Measurements from ENCODE around the gene CD6. TPM values are rescaled to one million over a fixed set of nuclear protein-coding genes. Genes with fewer than 3 reads are reported as not detected.

The CD6 gene
- total and polyA plus RNA-seq, 10 of the 15 experiments (the other 5 are each of a cell fraction or from before 2014, with no cell fraction given), result 0.37 to 17.6 (median 6.2) TPM

- TF ChIP-seq KAT2A (conservative IDR thresholded peaks at IDR 0.05; ENCODE audit: control insufficient read depth, low read depth, low read length), result no peak
- TF ChIP-seq IKZF2 (IDR thresholded peaks at IDR 0.05), result no peak
- TF ChIP-seq E2F4 (IDR thresholded peaks at IDR 0.05; ENCODE audit: low read depth, low read length), result no peak
- TF ChIP-seq CEBPZ (IDR thresholded peaks at IDR 0.05; ENCODE audit: low read depth, low read length), result no peak
- no peak for TF ChIP-seq ZBTB40 (IDR thresholded peaks at IDR 0.05; ENCODE audit: borderline replicate concordance)
Observed at GRCh38 chr11:60984149-60984548, 12.7 kb downstream of the CD6 start (continued).
